Upper lobe of left lung (tissue), 4 donors: ENCODE results near the gene FRAS1.

Source experiments
- CTCF ChIP-seq, 6 experiments: fragments of 450-650 bp in 4 of 6; fragments of 200-600 bp in 2 of 6; sonication (generic) in 2 of 6; IDR thresholded peaks; one replicate each; pipeline ENCODE4 v1.5.1; 2016 to 2019; ENCODE audit warnings: antibody characterized with exemption in 6 of 6
- EP300 ChIP-seq, 4 donors: sonication (generic); formaldehyde crosslinking; IDR thresholded peaks; one replicate each; pipeline ENCODE4 v1.5.1; 2017; ENCODE audit warnings: antibody characterized with exemption in 4 of 4, control low read depth in 2 of 4
- POLR2A ChIP-seq, 4 donors: fragments of 450-650 bp; IDR thresholded peaks; one replicate each; pipeline ENCODE4 v1.5.1; 2016 to 2017; ENCODE audit warnings: antibody characterized with exemption in 4 of 4, mild to moderate bottlenecking in 2 of 4
- POLR2AphosphoS5 ChIP-seq, 2 donors: sonication (generic); formaldehyde crosslinking; IDR thresholded peaks; one replicate each; pipeline ENCODE4 v1.5.1; 2017; ENCODE audit warnings: antibody characterized with exemption in 2 of 2

GRCh38 chr4:78222575-78223186 is 165.6 kb downstream of the FRAS1 start:
- TF ChIP-seq CTCF (IDR thresholded peaks at IDR 0.05) = no peak
- TF ChIP-seq POLR2A (IDR thresholded peaks at IDR 0.05) = no peak
- no peak for TF ChIP-seq EP300 (IDR thresholded peaks at IDR 0.05)
- TF ChIP-seq POLR2AphosphoS5 (IDR thresholded peaks at IDR 0.05) = no peak
